Measurements from ENCODE around the gene RHD.
"Not testable (repeated sequence)": the region's sequence is repeated elsewhere in the genome, so short reads cannot be mapped to it uniquely, and the experiment has no call there.

GRCh38 chr1:25278358-25278757 lies 6.0 kb downstream of the RHD start:
- not testable (repeated sequence) for TF ChIP-seq CTCF (IDR thresholded peaks at IDR 0.05; ENCODE audit: low read length); EZH2 (optimal IDR thresholded peaks at IDR 0.05; ENCODE audit: low read depth, low read length)

Measured in MM.1S (cell line).